Measurements from ENCODE around the gene OLFML2A.
"Not testable (repeated sequence)": the region's sequence is repeated elsewhere in the genome, so short reads cannot be mapped to it uniquely, and the experiment has no call there.

The OLFML2A gene

GRCh38 chr9:124828489-124829333 lies 51.8 kb downstream of the OLFML2A start:
- DNase-seq (ENCODE audit: low spot score) = no peak

GRCh38 chr9:124829334-124829669 lies 52.4 kb downstream of the OLFML2A start:
- DNase-seq (ENCODE audit: low spot score) = no peak

- no peak for DNase-seq (ENCODE audit: low spot score)
These were observed 53.7 kb downstream of the OLFML2A start for GRCh38 chr9:124830593-124830992.

- no peak for DNase-seq (ENCODE audit: low spot score)
These were observed 54.9 kb downstream of the OLFML2A start for GRCh38 chr9:124831642-124832364.

- DNase-seq (ENCODE audit: low spot score) = no peak
These were observed 57.7 kb downstream of the OLFML2A start for GRCh38 chr9:124834591-124834990.

GRCh38 chr9:124835026-124835557 lies 58.2 kb downstream of the OLFML2A start:
- DNase-seq (ENCODE audit: low spot score) = no peak

- DNase-seq (ENCODE audit: low spot score) = not testable (repeated sequence)
These were observed 61.2 kb downstream of the OLFML2A start for GRCh38 chr9:124838132-124838531.

GRCh38 chr9:124838567-124839275 lies 61.8 kb downstream of the OLFML2A start:
- DNase-seq (ENCODE audit: low spot score) = not testable (repeated sequence)

GRCh38 chr9:124839612-124840299 lies 62.8 kb downstream of the OLFML2A start:
- DNase-seq (ENCODE audit: low spot score) = peak; percentile 85

- DNase-seq (ENCODE audit: low spot score) = peak; percentile 58
These were observed 63.4 kb downstream of the OLFML2A start for GRCh38 chr9:124840300-124840833.

GRCh38 chr9:124841075-124841821 lies 64.3 kb downstream of the OLFML2A start:
- no peak for DNase-seq (ENCODE audit: low spot score)

GRCh38 chr9:124843456-124844034 lies 66.6 kb downstream of the OLFML2A start:
- DNase-seq (ENCODE audit: low spot score) = no peak

GRCh38 chr9:124844291-124844690 lies 67.4 kb downstream of the OLFML2A start:
- DNase-seq (ENCODE audit: low spot score) = no peak

- not testable (repeated sequence) for DNase-seq (ENCODE audit: low spot score)
These were observed 69.5 kb downstream of the OLFML2A start for GRCh38 chr9:124846467-124846866.

- no peak for DNase-seq (ENCODE audit: low spot score)
These were observed 70.0 kb downstream of the OLFML2A start for GRCh38 chr9:124846969-124847368.

- DNase-seq (ENCODE audit: low spot score) = no peak
These were observed 72.9 kb downstream of the OLFML2A start for GRCh38 chr9:124849801-124850200.

GRCh38 chr9:124852121-124852828 lies 75.3 kb downstream of the OLFML2A start:
- no peak for DNase-seq (ENCODE audit: low spot score)

- peak; percentile 92 for DNase-seq (ENCODE audit: low spot score)
These were observed 76.0 kb downstream of the OLFML2A start, which contains the start of gene WDR38 for GRCh38 chr9:124852829-124853531. Gene WDR38 (plus strand): TSS chr9:124853460. CDS start chr9:124853532, 72 bp downstream.

- no peak for DNase-seq (ENCODE audit: low spot score)
These were observed 76.7 kb downstream of the OLFML2A start for GRCh38 chr9:124853605-124854143.
